Lower lobe of right lung (tissue), 2 donors: Measurements from ENCODE around the gene CIPC. TPM values are rescaled to one million over a fixed set of nuclear protein-coding genes. Genes with fewer than 3 reads are reported as not detected.

ENCODE experiments used
- ATAC-seq, 2 donors: fragments of 200-7000 bp; cut with Tn5 transposase; one replicate each; pipeline ENCODE4 v1.9.1; 2020 to 2022; ENCODE audit warnings: mild to moderate bottlenecking in 2 of 2, moderate library complexity in 2 of 2
- DNase-seq: peaks from one replicate; pipeline ENCODE4 v3.0.0-alpha.2; 2020
- H3K27ac ChIP-seq: fragments of 200-600 bp; one replicate; pipeline ENCODE4 v1.8.0; 2022
- H3K27me3 ChIP-seq: fragments of 200-600 bp; one replicate; pipeline ENCODE4 v1.8.0; 2022; ENCODE audit warnings: low read depth
- H3K36me3 ChIP-seq: fragments of 200-600 bp; one replicate; pipeline ENCODE4 v1.8.0; 2022; ENCODE audit warnings: mild to moderate bottlenecking
- H3K4me1 ChIP-seq: fragments of 200-600 bp; one replicate; pipeline ENCODE4 v1.8.0; 2022
- H3K4me3 ChIP-seq: fragments of 200-600 bp; one replicate; pipeline ENCODE4 v1.8.0; 2022; ENCODE audit warnings: mild to moderate bottlenecking
- H3K9me3 ChIP-seq: fragments of 200-600 bp; one replicate; pipeline ENCODE4 v1.8.0; 2022
- CTCF ChIP-seq: fragments of 200-600 bp; IDR thresholded peaks from one replicate; pipeline ENCODE4 v1.8.0; 2022; ENCODE audit warnings: antibody characterized with exemption, mild to moderate bottlenecking
- intact Hi-C: fragments of 100-400 bp; cut with DNase I; formaldehyde crosslinking; loops from one replicate; pipeline ENCODE4 v1.11.0; 2022
- total RNA-seq: library from RNA; stranded (reverse); fragmentation: NEBNext Ultra II Directional; extraction: Animal tissue kit (Norgen Biotek cat#: 25700); gene quantifications from one replicate; pipeline ENCODE4 v1.2.1, GENCODE V29; 2021
- donor health status: DM: no; HTN: yes; CAD: no; lungs with severe emphysema.

Gene CIPC
- total RNA-seq, 1 donor from 2014 or later: 28.4 TPM

- intact Hi-C loops: no loop called here
- Histone ChIP-seq H3K36me3 (peaks cover 85% of the 10 kb centered on the region), H3K9me3 (no peaks in the 10 kb centered on the region), H3K4me3 (no peak overlapping the region), H3K4me1 (peaks cover 31% of the 10 kb centered on the region), H3K27ac (no peak overlapping the region), H3K27me3 (no peaks in the 10 kb centered on the region)
- no peak for ATAC-seq
- TF ChIP-seq CTCF: no peak
- DNase-seq: no peak
Observed at GRCh38 chr14:77109656-77110055, 11.6 kb downstream of the CIPC start.

GRCh38 chr14:77110286-77110685, 12.2 kb downstream of the CIPC start:
- no peaks in the 10 kb centered on the region for H3K9me3 ChIP-seq
- no peak for TF ChIP-seq CTCF
- H3K4me1 ChIP-seq: peaks cover 31% of the 10 kb centered on the region
- peak overlapping the region; percentile 74 for H3K27ac ChIP-seq
- DNase-seq: no peak
- H3K36me3 ChIP-seq: peaks cover 91% of the 10 kb centered on the region
- no peak for ATAC-seq
- H3K4me3 ChIP-seq: no peak overlapping the region
- intact Hi-C loops: no loop called here
- H3K27me3 ChIP-seq: no peaks in the 10 kb centered on the region

GRCh38 chr14:77111021-77111420, 13.0 kb downstream of the CIPC start:
- ATAC-seq (peak; percentile 77 to 83), DNase-seq (no peak)
- peaks cover 31% of the 10 kb centered on the region for H3K4me1 ChIP-seq
- no peak overlapping the region for H3K4me3 ChIP-seq
- no peak for TF ChIP-seq CTCF
- peak overlapping the region; percentile 74 for H3K27ac ChIP-seq
- intact Hi-C loops: no loop called here
- H3K9me3 ChIP-seq: no peaks in the 10 kb centered on the region
- H3K36me3 ChIP-seq: peaks cover 91% of the 10 kb centered on the region
- no peaks in the 10 kb centered on the region for H3K27me3 ChIP-seq

DNA sequence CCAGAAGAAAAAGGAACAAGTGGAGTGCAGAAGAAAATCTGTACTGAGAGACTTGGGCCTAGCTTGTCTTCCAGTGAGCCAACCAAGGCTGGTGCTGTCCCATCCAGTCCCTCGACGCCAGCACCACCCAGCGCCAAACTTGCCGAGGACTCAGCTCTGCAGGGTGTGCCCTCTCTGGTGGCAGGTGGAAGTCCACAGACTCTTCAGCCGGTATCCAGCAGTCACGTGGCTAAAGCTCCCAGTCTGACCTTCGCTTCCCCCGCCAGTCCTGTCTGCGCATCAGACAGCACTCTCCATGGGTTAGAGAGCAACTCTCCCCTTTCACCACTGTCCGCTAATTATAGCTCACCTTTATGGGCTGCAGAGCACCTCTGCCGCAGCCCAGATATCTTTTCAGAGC, 15.6 kb downstream of the CIPC start:
- intact Hi-C loops: no loop called here
- DNase-seq (no peak), ATAC-seq (peak in 1 of 2 donors; percentile 13)
- no peaks in the 10 kb centered on the region for H3K9me3 ChIP-seq
- peaks cover 96% of the 10 kb centered on the region for H3K36me3 ChIP-seq
- H3K27me3 ChIP-seq: no peaks in the 10 kb centered on the region
- H3K4me3 ChIP-seq: no peak overlapping the region
- H3K4me1 ChIP-seq: peaks cover 31% of the 10 kb centered on the region
- H3K27ac ChIP-seq: no peak overlapping the region
- TF ChIP-seq CTCF: no peak

DNA sequence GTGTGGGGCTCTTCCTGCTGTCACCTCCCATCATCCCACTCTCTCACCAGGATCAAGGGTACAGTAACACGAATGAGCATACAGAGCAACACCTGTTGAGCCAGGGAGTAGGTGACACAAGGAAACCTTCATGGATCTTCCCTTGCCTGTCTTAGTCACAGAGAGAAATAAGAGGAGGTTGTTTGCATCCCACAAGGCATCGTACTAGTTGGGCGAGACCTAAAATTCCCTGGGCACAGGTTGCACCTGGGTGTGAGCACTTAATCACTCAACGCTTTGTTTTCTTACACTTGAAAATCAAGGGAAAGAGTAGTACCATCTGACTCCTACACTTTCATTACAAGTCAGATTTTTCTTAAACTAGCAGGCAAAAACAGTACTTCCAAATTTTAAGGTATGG, 16.6 kb downstream of the CIPC start:
- Histone ChIP-seq H3K4me3 (no peak overlapping the region), H3K4me1 (peaks cover 31% of the 10 kb centered on the region), H3K27ac (no peak overlapping the region), H3K27me3 (no peaks in the 10 kb centered on the region), H3K9me3 (no peaks in the 10 kb centered on the region), H3K36me3 (peaks cover 89% of the 10 kb centered on the region)
- ATAC-seq: peak in 1 of 2 donors; percentile 64
- no peak for TF ChIP-seq CTCF
- no peak for DNase-seq
- intact Hi-C loops: no loop called here
